ENCODE results near the gene NDUFAF3.

NDUFAF3 gene, protein sequence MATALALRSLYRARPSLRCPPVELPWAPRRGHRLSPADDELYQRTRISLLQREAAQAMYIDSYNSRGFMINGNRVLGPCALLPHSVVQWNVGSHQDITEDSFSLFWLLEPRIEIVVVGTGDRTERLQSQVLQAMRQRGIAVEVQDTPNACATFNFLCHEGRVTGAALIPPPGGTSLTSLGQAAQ

DNA sequence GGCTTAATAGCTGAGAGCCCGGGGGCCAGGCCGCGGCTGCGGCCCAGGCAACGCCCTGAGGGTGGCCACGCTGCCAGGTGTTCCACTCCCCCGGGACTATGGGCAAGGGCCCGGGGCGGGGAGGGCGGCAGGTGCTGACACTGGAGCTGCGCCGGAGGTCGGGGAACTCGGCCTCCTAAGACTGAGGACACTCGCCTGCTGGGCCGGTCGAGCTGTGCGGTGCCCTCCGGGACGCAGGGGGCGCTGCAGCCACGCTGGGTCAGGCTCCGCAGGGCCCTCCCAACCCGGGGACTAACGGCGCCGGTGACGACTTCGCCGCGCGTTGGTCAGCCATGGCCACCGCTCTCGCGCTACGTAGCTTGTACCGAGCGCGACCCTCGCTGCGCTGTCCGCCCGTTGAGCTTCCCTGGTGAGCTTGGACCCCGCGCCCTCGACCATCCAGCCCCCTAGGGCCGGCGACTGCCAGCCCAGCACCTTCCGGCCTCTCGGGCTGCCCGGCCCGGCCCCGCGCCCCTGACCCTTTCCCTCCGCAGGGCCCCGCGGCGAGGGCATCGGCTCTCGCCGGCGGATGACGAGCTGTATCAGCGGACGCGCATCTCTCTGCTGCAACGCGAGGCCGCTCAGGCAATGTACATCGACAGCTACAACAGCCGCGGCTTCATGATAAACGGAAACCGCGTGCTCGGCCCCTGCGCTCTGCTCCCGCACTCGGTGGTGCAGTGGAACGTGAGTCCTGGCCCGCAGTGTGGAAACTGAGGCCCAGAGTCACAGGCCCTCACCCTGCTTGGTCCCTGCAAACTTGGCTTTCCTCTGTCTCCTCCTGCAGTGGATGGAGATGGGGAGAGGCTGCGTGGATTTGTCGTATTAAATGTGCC lies at the start of gene NDUFAF3:
Gene NDUFAF3, plus strand, starts transcription at position 309 of the 875 bp plus-strand sequence. Its CDS starts 24 bp downstream, at position 333.
- in situ Hi-C loops (cut with MboI; ENCODE audit: low sequenced_read_pairs), result no loop called here

DNA sequence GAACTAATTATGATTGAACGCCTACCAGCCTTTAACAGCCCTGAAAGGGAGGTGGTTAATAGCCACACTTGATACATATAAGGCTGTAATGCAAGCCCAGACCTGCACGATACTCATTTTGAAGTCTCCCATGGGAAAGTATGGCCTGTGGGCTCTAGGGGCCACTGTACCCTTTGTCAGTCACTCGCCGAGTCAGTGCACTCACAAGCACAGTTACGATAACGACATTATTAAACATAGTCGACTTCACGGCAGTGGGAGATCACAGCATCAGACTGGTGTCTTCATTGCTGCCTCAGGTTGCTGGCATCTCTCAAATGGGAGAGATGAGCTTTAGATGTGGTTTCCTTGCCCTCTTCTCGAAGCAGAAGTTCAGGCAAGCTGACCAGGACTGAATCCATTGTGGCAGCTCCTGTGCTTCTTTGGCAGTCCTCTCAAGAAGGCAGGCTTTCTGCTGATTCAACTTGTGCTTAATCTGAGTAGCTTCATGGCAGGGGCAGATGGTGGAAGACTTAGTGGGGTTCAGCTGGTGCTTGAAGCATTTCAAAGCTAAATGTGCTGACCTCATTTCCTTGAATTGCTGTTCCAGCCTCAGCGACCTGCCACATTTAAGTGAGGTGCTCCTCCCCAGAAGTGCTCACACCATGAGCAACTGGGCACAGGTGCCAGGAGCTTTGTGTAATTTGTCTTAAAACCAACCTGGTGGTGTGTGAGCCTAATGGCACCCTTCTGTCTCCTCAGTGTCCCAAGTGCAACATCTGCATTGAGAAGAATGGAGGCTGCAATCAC lies 47.7 kb upstream of the NDUFAF3 start:
- in situ Hi-C loops (cut with MboI; ENCODE audit: low sequenced_read_pairs), result loop anchor here (25.0 kb wide), 1 partner anchor 237 kb away; no protein-coding TSS in a partner anchor

DNA sequence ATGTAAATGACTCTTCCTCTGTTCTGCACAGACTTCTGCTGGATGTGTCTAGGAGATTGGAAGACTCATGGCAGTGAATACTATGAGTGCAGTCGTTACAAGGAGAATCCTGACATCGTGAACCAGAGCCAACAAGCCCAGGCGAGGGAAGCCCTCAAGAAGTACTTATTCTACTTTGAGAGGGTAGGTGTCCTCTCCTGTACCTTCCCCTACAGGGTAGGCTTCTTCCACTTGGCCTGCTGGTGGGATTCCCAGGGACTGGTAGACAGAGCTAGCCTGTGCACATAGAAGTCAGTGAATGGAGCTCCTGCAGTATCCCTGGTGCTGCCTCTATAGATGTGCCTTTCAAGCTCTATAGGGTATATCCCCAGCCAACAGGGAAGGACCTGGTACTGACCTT lies 42.5 kb upstream of the NDUFAF3 start:
- in situ Hi-C loops (cut with MboI; ENCODE audit: low sequenced_read_pairs), result no loop called here

DNA sequence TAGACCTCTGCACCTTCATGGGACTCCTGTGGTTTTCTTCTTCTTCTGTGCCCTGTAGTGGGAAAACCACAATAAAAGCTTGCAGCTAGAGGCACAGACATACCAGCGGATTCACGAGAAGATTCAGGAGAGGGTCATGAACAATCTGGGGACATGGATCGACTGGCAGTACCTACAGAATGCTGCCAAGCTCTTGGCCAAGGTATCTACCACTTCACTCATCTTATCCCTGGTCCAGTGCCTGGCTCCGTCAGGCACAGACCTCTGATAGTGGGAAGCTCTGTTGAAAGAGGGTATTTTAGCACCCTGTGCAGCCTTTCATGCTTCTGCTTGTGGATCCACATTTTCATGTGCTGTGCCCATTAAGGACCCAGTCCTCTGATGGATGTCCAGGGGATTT lies 41.6 kb upstream of the NDUFAF3 start:
- in situ Hi-C loops (cut with MboI; ENCODE audit: low sequenced_read_pairs), result no loop called here

DNA sequence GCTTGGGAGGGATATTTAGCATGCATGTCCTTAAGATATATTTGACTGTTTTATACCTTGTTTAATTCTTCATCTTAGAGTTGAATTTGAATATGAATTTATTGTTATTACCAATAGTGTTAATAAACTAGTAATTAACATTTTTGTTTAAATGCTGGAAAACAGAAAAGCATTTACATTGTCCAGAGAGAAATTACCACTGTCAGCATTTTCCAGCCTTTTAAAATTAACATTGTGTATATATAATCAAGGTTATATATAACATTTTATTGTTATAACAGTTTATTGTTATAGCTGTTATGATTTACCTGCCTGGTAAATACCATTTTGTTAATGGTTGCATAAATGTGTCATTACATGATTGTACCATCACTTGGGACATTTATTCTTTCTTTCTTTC lies 39.9 kb upstream of the NDUFAF3 start:
- in situ Hi-C loops (cut with MboI; ENCODE audit: low sequenced_read_pairs), result no loop called here

DNA sequence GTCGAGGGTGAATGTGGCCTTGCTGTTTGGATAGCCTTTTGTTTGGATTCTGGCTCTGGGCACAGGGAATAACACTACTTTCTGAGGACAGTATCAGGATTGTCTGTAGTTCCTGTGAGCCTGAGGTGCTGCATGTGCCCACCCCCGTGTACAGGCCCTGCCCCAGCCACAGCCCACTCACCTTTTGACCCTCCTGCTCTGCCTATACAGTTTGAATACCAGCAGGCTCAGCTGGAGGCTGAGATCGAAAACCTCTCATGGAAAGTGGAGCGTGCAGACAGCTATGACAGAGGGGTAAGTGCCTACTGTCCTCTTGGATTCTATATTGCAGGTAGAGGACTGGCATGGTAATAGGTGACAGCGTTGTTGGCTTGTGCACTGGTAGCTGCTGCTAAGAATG lies 39.2 kb upstream of the NDUFAF3 start:
- in situ Hi-C loops (cut with MboI; ENCODE audit: low sequenced_read_pairs), result no loop called here

DNA sequence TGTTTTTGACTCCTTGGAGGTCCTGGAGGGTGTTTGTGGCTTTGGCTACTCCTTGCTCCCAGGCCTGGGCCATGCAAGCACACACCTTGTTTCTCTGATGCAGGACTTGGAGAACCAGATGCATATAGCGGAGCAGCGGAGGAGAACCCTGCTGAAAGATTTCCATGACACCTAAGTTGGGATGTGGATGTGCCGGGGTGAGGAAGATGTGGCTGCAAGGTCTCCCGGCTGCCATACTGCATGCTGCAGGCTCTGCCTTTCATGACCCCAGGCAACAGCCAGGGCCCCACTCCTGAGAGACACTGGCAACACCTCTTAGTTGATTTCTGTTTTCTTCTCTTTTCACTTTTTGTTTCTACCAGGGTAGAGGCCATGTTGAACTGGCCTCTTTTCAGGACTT lies 38.8 kb upstream of the NDUFAF3 start:
- in situ Hi-C loops (cut with MboI; ENCODE audit: low sequenced_read_pairs), result no loop called here

DNA sequence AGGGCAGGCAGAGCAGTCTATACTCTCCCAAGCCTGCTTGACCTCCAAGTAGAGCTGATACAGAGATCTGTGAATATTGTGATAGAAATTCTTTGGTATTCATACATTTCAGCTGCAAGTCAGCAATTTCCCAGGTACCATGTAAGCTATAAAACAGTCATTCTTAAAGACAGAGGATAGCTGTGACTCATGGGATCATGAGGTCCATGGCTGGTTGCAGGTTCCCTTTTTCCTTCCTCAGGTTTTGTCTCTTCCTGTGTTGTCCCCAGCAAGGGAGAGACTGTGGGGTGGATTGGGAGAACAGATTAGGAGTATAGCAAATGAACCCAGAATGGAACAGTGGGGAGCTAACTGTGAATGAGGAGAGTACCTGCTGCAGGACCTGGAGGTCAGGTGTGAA lies 37.3 kb upstream of the NDUFAF3 start:
- in situ Hi-C loops (cut with MboI; ENCODE audit: low sequenced_read_pairs), result no loop called here

DNA sequence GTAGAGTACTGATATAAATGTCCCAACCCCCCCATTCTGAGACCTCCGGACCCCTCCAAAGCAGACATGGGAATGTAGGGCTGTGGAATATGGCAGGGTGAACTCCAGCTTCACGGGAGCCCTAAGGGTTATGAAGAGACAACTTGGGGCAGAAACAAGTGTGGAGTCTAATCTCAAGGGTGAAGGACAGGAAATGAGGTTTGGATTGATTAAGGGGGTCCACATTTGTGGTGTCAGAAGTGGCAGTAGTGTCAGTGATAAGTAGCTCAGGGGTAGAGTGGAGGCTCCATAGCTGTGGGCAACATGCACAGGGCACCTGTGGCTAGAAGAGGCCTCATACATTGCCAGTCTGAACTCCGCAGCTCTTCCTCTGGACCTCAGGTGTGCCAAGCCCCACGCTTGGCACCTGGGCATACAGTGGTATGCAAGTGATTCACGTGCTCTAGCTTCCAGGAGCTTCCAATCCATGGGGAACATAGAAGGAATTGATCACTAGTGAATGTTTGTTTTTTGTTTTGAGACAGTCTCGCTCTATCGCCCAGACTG lies 36.0 kb upstream of the NDUFAF3 start:
- in situ Hi-C loops (cut with MboI; ENCODE audit: low sequenced_read_pairs), result no loop called here

DNA sequence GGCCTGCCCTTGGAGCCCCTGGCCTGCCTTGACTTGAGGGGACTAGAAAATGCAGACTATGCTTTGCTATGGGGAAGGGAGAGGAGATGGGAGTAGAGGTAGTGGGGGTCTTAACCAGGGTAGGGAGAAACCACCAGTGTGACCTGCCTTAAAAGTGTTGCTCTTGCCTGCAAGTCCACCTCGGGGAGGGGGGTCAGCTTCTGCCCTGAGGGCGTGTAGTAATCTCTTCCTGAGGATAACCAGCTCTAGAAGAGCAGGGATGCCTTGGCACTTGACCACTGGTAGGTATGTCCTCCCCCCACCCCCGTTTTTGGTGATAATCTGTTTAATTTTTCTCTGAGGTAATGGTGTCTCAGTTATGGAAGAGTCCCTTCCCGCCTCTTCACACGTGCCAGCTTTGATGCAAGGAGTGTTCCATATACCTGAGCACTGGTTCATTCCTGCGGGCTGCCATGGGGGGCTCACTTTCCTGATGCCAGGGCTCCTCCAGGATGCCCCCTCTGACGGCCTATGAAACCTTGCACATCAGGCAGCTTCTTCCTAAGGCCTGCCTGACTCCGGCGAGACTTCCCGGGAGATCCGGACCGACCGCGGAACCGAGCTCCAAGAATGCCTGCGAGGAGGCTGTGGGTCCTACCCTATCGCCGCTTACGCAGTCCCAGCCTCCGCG lies 32.7 kb upstream of the NDUFAF3 start:
- in situ Hi-C loops (cut with MboI; ENCODE audit: low sequenced_read_pairs), result no loop called here

DNA sequence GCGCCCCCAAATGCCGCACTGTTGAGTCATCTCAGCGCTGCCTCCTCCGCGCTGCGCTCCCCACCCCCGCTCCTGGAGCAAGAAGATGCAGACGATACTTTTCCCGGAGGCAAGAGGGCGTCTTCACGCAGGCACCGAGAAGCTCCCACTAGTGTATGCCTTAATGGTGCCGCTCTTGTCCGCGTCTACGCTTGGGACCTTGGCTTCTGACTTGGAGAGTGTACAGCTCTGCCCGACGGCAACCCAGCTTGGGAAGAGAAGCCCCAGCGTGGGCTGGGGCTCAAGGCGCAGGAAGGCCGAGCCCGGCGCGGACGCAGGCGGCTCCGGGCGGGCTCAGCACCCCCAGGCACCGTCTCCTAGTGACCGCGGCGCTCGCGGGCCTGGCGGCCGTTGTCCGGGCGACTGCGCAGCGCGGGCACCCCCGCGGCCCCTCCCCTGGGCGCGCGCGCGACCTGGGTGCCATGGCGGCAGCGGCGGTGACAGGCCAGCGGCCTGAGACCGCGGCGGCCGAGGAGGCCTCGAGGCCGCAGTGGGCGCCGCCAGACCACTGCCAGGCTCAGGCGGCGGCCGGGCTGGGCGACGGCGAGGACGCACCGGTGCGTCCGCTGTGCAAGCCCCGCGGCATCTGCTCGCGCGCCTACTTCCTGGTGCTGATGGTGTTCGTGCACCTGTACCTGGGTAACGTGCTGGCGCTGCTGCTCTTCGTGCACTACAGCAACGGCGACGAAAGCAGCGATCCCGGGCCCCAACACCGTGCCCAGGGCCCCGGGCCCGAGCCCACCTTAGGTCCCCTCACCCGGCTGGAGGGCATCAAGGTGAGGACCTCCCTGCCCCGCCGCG lies 31.9 kb upstream of the NDUFAF3 start, which contains the start of gene P4HTM:
Gene P4HTM, plus strand, starts transcription at position 446 of the 840 bp plus-strand sequence. Its CDS starts 16 bp downstream, at position 462.
- in situ Hi-C loops (cut with MboI; ENCODE audit: low sequenced_read_pairs), result no loop called here

DNA sequence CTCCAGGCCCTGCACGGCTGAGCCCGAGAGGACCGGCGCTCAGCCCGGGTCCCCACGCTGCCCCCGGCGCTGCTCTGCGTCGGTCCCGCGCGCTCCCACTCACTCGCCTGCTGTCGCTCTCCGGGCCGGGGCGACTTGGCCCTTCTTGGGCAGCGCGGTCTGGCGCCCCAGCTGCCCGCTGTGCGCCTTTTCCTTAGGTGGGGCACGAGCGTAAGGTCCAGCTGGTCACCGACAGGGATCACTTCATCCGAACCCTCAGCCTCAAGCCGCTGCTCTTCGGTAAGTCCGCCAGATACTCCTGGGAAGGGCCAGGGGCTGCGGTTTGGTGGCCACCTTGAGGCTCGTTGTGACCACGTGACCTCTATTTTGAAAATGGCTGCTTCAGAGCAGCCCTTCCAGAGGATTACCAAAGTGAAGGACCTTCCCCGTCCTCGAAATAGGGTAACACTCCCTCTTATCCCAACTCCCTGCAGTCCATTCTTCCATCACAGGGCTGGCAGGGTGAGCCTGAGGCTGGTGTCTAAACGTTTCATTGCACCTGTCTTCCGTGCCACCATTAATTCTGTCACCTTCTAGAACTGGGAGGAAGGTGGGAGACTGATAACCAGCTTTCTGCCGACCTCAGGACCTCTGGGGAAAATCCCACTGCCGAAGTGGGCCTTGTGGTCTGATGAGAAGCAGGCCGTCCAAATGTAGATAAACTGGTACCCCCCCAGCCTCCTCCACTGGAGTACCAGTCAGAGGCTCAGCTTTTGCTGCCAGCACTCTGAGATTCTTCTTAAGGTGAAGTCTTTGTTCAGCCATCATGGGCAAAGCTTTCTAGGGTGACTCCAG lies 31.1 kb upstream of the NDUFAF3 start:
- in situ Hi-C loops (cut with MboI; ENCODE audit: low sequenced_read_pairs), result no loop called here

DNA sequence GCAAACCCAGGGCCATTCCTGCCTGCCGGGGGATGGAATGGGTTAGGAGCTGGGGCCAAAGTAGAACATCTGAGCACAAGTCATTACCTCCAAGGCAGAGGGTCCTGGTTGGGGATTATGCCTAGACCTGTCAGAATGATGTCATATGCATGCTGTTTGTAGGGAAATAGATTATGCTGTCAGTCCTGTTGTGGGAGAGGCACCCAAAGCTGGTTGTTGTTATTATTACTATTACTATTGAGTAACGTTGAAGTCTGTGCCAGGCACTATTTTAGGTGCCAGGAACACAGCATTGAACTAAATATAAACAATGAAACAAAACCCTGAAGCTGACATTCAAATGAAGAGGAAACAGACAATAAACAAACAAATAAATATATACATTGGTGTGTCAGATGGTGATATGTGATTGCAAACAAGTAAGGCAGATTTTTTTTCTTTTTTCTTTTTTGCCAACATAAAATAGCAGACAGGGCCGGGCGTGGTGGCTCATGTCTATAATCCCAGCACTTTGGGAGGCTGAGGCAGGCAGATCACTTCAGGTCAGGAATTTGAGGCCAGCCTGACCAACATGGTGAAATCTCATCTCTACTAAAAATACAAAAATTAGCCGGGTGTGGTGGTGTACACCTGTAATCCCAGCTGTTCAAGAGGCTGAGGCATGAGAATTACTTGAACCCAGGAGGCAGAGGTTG lies 29.9 kb upstream of the NDUFAF3 start:
- in situ Hi-C loops (cut with MboI; ENCODE audit: low sequenced_read_pairs), result no loop called here

DNA sequence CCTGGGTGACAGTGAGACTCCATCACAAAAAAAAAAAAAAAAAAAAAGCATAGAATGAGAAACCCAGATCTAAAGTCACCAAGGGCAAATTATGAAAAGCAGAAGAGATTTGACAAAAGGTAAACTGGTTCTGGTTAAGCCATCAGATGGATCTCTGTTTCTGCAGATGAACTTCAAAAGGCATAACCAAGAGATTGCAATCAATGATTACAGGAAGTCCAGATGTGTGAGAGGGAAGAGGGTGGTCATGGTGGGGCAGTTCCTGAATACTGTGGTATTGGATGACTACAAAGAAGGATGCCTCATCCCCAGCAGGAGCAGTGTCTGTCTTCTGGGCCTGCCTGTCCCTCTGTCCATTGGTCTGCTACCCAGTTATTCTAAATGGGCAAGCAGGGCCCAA lies 28.1 kb upstream of the NDUFAF3 start:
- in situ Hi-C loops (cut with MboI; ENCODE audit: low sequenced_read_pairs), result no loop called here

DNA sequence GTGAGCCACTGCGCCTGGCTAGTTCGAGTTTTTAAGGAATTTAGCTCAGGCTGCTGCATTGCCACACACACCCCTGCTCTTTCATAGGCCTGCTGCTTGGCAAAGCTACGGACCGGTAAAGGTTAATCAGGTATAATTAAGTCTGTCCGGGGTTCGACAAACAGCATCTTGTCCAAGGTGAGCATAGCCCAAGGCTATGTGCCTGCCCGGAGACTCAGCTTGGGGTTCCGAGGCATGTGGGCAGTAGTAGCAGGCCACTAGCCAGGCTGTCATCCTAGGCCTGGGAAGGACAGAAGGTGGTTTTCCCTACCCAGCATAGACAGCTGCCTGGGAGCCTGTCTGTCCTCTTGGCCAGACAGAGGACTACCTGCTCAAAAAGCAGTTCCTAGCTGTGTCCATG lies 25.3 kb upstream of the NDUFAF3 start:
- in situ Hi-C loops (cut with MboI; ENCODE audit: low sequenced_read_pairs), result no loop called here

DNA sequence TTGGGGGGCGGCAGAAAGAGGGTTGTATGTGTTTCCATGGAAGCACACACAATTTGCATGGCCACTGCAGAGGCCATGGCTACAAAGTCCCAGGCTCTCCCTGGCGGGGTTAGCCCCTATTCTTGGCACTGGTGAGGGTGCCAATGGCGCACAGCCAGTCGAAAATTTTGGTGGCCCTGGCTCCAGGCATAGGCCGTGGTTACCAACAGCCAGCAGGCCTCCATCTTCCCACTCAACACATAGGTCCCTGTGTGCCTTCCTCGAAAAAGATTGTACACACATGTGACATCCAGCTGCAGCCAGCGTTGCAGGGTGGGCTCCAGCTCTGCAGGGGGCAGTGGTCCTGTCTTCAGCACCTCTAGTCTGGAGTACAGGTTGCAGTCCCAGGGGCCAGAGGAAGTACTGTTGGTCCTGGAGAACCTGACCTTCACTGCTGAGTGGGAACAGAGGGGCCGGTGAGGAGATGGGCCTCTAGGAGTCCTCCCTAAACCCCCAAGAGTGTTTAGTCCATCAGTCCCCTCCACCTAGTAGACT lies 24.8 kb upstream of the NDUFAF3 start:
- in situ Hi-C loops (cut with MboI; ENCODE audit: low sequenced_read_pairs), result no loop called here

DNA sequence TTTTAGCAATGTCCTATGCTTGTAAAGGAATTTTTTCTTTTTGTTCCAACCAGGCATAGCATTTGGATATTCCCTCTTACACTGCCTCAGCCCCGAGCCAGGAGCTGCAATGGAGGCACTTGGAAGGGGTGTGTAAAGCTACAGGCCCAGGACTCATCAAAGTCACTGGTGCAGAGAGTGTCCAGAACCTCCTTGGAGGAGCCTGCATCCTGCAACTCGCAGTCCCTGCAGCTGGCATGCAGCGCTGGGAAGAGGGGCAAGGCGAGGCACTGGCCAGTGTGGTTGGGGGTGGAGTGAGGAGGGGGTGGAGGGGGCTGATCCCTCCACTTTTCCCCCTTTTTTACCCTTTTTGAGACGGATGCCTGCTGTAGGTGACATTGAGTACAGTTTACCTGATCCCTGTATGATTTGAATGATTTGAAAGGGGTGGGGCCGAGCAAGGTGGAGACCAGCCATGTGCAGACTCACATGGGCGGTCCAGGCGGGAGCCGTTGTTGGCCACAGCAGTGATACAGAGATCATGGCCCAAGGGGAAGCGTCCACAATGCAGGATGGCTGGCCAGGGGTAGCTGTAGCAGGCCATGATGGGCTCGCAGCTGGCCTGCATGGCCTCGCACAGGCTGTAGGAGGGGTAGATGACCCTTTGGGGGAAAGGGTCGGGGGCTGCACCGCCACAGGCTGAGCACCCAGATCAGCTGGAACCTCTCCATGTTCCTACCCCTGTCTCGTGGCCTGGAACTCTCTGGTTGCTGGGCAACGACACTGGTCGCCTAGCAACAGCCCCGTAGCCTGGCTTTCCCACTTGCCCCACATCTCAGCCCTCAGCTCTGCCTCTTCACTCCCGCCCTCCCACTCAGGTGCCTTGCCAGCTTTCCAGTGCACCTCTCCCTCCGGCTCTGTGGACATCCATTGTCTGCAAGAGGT lies 23.9 kb upstream of the NDUFAF3 start:
- in situ Hi-C loops (cut with MboI; ENCODE audit: low sequenced_read_pairs), result no loop called here

Measured in HL-60/S4 treated with phorbol 12-myristate 13-acetate at 8.2 ng/mL for 4 days and 3 days (cell line).